IPS DF 6.9 (cell line): ENCODE measurements around the gene PSMB11.

Experiments
- DNase-seq: peaks from one replicate; pipeline ENCODE4 v3.0.0-alpha.2; 2013; ENCODE audit warnings: low read depth, low spot score
- H3K27ac ChIP-seq: one replicate; pipeline ENCODE4 v1.5.1; 2013; ENCODE audit warnings: low read length, control low read depth
- H3K27me3 ChIP-seq: 2 replicates; pipeline ENCODE4 v1.6.1; 2013; ENCODE audit warnings: mild to moderate bottlenecking, low read length; ENCODE audit not compliant: control insufficient read depth, insufficient read depth
- H3K36me3 ChIP-seq: 2 replicates; pipeline ENCODE4 v1.6.1; 2013; ENCODE audit warnings: low read length; ENCODE audit not compliant: control insufficient read depth, insufficient read depth
- H3K4me1 ChIP-seq: 2 replicates; pipeline ENCODE4 v1.6.1; 2013; ENCODE audit warnings: low read length; ENCODE audit not compliant: control insufficient read depth, insufficient read depth
- H3K4me3 ChIP-seq: 2 replicates; pipeline ENCODE4 v1.5.1; 2013; ENCODE audit warnings: mild to moderate bottlenecking, low read length
- H3K9me3 ChIP-seq: 2 replicates; pipeline ENCODE4 v1.6.1; 2013; ENCODE audit warnings: low read length, inconsistent platforms; ENCODE audit not compliant: control insufficient read depth, insufficient read depth
- WGBS: extraction: QIAGEN DNeasy Blood & Tissue Kit; methylation state at CpG from one replicate; pipeline ENCODE4 v1.1.7; 2013; ENCODE audit warnings: mixed read lengths, missing lambda C conversion rate; ENCODE audit not compliant: insufficient read length, insufficient coverage; 5-methylcytosine and 5-hydroxymethylcytosine counted together

The PSMB11 gene

GRCh38 chr14:23074906-23075305, 32.9 kb downstream of the PSMB11 start:
- Histone ChIP-seq H3K9me3 (no peaks in the 10 kb centered on the region), H3K27me3 (no peaks in the 10 kb centered on the region), H3K27ac (no peak overlapping the region), H3K36me3 (peaks cover 22% of the 10 kb centered on the region), H3K4me1 (0 out of 2 replicates have a peak, but pooled peaks cover 1% of the 10 kb centered on the region), H3K4me3 (no peak overlapping the region)
- no CpG with 5 or more reads among the region's 1 CpG for WGBS
- DNase-seq, result no peak

DNA sequence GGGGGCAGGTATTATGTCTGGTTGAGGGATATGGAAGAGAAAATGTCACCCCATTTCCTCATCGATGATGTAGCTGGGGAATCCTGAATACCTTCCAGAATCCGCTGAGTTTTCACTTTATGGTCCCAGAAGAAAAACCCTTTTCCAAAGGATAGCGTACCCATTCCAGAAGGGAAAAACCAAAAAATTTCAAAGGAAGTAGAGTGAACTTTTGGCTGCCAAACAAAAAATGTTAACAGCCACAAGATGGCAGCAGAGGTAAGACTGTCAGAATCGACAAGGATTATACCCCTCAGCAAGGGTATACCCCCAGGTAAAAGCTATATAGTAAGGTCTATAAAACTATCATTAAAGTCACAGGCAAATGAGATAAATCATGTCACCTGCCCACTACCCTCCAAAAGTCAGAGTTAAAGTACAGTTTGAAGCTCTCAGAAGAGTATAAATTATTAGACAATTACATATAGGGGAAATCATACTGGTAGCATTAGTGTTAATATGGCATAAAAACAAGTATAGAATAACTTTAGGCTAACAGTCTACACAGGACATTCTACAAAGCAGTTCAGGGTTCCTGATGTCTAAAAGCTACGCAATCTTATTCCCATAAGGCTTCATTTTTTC, 34.9 kb downstream of the PSMB11 start:
- H3K27ac ChIP-seq, result no peak overlapping the region
- DNase-seq, result no peak
- H3K27me3 ChIP-seq, result no peaks in the 10 kb centered on the region
- peaks cover 31% of the 10 kb centered on the region for H3K36me3 ChIP-seq
- no peaks in the 10 kb centered on the region for H3K9me3 ChIP-seq
- H3K4me3 ChIP-seq, result no peak overlapping the region
- no CpG with 5 or more reads among the region's 5 CpGs for WGBS
- 0 out of 2 replicates have a peak, but pooled peaks cover 1% of the 10 kb centered on the region for H3K4me1 ChIP-seq

DNA sequence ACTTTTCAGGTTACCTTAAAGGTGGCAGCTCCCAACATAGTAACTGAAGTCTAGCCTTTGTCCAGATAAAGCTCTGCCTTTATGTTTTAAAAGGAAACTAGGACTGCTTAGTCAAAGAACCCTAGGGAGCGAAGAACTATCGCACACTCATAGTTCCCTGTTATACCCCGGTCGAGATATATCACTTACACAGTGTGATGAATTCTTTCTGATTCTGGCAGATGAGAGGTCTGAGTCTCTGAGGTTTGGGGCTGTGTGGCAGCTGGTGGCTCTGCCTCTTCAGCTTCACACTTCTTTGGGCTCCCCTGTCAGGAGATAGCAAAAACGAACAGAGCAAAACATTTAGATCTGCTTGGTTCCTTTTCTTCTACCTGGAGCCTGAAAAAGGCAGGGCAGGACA, 36.0 kb downstream of the PSMB11 start:
- no peaks in the 10 kb centered on the region for H3K4me1 ChIP-seq
- no peak for DNase-seq
- WGBS, result no CpG with 5 or more reads among the region's 5 CpGs
- no peaks in the 10 kb centered on the region for H3K9me3 ChIP-seq
- no peak overlapping the region for H3K27ac ChIP-seq
- no peak overlapping the region for H3K4me3 ChIP-seq
- H3K27me3 ChIP-seq, result no peaks in the 10 kb centered on the region
- H3K36me3 ChIP-seq, result peaks cover 31% of the 10 kb centered on the region

- WGBS, result no CpG with 5 or more reads among the region's 2 CpGs
- Histone ChIP-seq H3K36me3 (peaks cover 31% of the 10 kb centered on the region), H3K27ac (no peak overlapping the region), H3K27me3 (no peaks in the 10 kb centered on the region), H3K4me1 (no peaks in the 10 kb centered on the region), H3K9me3 (no peaks in the 10 kb centered on the region), H3K4me3 (no peak overlapping the region)
- no peak for DNase-seq
Observed at GRCh38 chr14:23078692-23079116, 36.7 kb downstream of the PSMB11 start.

- Histone ChIP-seq H3K9me3 (no peaks in the 10 kb centered on the region), H3K27ac (no peak overlapping the region), H3K4me1 (no peaks in the 10 kb centered on the region), H3K4me3 (no peak overlapping the region), H3K36me3 (peaks cover 31% of the 10 kb centered on the region), H3K27me3 (no peaks in the 10 kb centered on the region)
- WGBS, result no CpG with 5 or more reads among the region's 2 CpGs
- DNase-seq, result no peak
Observed at GRCh38 chr14:23079716-23080115, 37.7 kb downstream of the PSMB11 start.

- no CpG with 5 or more reads among the region's 1 CpG for WGBS
- peaks cover 29% of the 10 kb centered on the region for H3K36me3 ChIP-seq
- no peak for DNase-seq
- no peak overlapping the region for H3K27ac ChIP-seq
- no peaks in the 10 kb centered on the region for H3K27me3 ChIP-seq
- H3K4me3 ChIP-seq, result no peak overlapping the region
- no peaks in the 10 kb centered on the region for H3K9me3 ChIP-seq
- H3K4me1 ChIP-seq, result no peaks in the 10 kb centered on the region
Observed at GRCh38 chr14:23080474-23080873, 38.5 kb downstream of the PSMB11 start.

DNA sequence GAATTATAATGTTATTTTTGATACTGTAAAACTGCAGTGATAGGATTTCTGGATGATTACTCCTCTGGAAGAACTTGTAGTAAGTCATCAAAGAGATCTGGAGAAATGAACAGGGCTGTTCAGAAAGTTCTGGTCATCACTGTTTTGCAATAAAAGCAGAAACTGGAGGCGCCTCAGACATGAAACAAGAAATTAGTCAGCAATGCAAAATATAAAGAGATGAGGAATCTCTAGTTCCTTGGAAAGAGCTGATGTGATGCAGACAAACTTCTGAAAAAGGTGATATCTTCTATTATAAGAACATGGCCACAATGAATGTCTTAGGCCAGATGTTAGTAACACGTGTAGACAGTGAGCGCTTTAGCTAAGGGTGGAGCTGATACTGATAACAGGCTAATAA, 43.4 kb downstream of the PSMB11 start:
- H3K27ac ChIP-seq, result no peak overlapping the region
- no peaks in the 10 kb centered on the region for H3K9me3 ChIP-seq
- no peaks in the 10 kb centered on the region for H3K4me1 ChIP-seq
- no peak overlapping the region for H3K4me3 ChIP-seq
- WGBS, result no CpG with 5 or more reads among the region's 3 CpGs
- H3K36me3 ChIP-seq, result peaks cover 12% of the 10 kb centered on the region; the same call in 1 of the 2 replicates
- H3K27me3 ChIP-seq, result no peaks in the 10 kb centered on the region
- DNase-seq, result no peak

DNA sequence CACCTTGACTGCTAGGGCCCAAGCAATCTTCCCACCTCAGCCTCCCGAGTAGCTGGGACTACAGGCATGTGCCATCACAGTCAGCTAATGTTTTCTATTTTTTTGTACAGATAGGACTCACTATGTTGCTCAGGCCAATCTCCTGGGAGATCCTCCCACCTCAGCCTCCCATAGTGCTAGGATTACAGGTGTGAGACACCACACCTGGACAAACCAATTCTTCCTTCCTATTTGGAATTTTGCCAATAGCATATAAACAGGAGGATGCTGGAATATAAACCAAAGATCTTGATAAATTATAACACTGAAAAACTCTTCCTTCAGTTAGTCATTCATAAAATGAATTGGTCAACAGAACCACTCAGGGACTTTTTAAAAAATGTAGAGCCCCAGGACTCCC, 44.6 kb downstream of the PSMB11 start:
- Histone ChIP-seq H3K36me3 (peaks cover 8% of the 10 kb centered on the region; the same call in 1 of the 2 replicates), H3K27me3 (no peaks in the 10 kb centered on the region), H3K27ac (no peak overlapping the region), H3K4me1 (no peaks in the 10 kb centered on the region), H3K4me3 (no peak overlapping the region), H3K9me3 (no peaks in the 10 kb centered on the region)
- DNase-seq, result no peak
- WGBS, result no CpG with 5 or more reads among the region's 1 CpG

GRCh38 chr14:23089498-23090253, 47.7 kb downstream of the PSMB11 start:
- WGBS, result no CpG with 5 or more reads among the region's 12 CpGs
- Histone ChIP-seq H3K27ac (no peak overlapping the region), H3K36me3 (peaks cover 8% of the 10 kb centered on the region; the same call in 1 of the 2 replicates), H3K4me3 (no peak overlapping the region), H3K27me3 (no peaks in the 10 kb centered on the region), H3K9me3 (no peaks in the 10 kb centered on the region), H3K4me1 (no peaks in the 10 kb centered on the region)
- no peak for DNase-seq

GRCh38 chr14:23090254-23090636, 48.2 kb downstream of the PSMB11 start:
- H3K9me3 ChIP-seq, result no peaks in the 10 kb centered on the region
- no peak overlapping the region for H3K27ac ChIP-seq
- no peak for DNase-seq
- H3K4me3 ChIP-seq, result no peak overlapping the region
- no peaks in the 10 kb centered on the region for H3K4me1 ChIP-seq
- H3K36me3 ChIP-seq, result peaks cover 8% of the 10 kb centered on the region; the same call in 1 of the 2 replicates
- WGBS, result no CpG with 5 or more reads among the region's 4 CpGs
- H3K27me3 ChIP-seq, result no peaks in the 10 kb centered on the region
